MCF 10A (cell line): ENCODE results near the gene SLC45A1. TPM values are rescaled to one million over a fixed set of nuclear protein-coding genes. Genes with fewer than 3 reads are reported as not detected.
"Not testable (repeated sequence)": the region's sequence is repeated elsewhere in the genome, so short reads cannot be mapped to it uniquely, and the experiment has no call there.

ENCODE experiments used
- BruUV-seq: library from RNA; stranded (reverse); fragments of 400-500 nt; replicated peaks from 2 replicates; lab custom pipeline; 2021; lab: Mats Ljungman, UMichigan
- CTCF ChIA-PET: fragments of 300-600 bp; sonication (Branson Sonifier 250); formaldehyde crosslinking; extraction: SDS; loops from one replicate; lab custom pipeline; 2021; ENCODE audit warnings: antibody characterized with exemption, inconsistent platforms; lab: Yijun Ruan, JAX
- POLR2A ChIA-PET: fragments of 300-600, 350-650 bp; sonication (Branson Sonifier 250); formaldehyde crosslinking; extraction: SDS; loops from one replicate; lab custom pipeline; 2020; ENCODE audit warnings: antibody characterized with exemption, inconsistent platforms; lab: Yijun Ruan, JAX
- DNase-seq: peaks from one replicate; pipeline ENCODE4 v3.0.0-alpha.2; 2018; ENCODE audit not compliant: unreplicated experiment
- H3K27ac Mint-ChIP-seq: one replicate; pipeline ENCODE4 v1.8.0; 2022; ENCODE audit warnings: mild to moderate bottlenecking, low read depth, mixed read lengths; ENCODE audit not compliant: unreplicated experiment
- H3K27me3 Mint-ChIP-seq: one replicate; pipeline ENCODE4 v1.8.0; 2022; ENCODE audit warnings: mixed read lengths; ENCODE audit not compliant: insufficient read depth, unreplicated experiment
- H3K36me3 Mint-ChIP-seq: one replicate; pipeline ENCODE4 v1.8.0; 2022; ENCODE audit warnings: mild to moderate bottlenecking, moderate library complexity, mixed read lengths; ENCODE audit not compliant: insufficient read depth, unreplicated experiment
- H3K4me1 Mint-ChIP-seq: one replicate; pipeline ENCODE4 v1.8.0; 2022; ENCODE audit warnings: mixed read lengths; ENCODE audit not compliant: insufficient read depth, unreplicated experiment
- H3K4me3 Mint-ChIP-seq: one replicate; pipeline ENCODE4 v1.8.0; 2022; ENCODE audit warnings: mild to moderate bottlenecking, moderate library complexity, mixed read lengths; ENCODE audit not compliant: unreplicated experiment
- H3K9me3 Mint-ChIP-seq: one replicate; pipeline ENCODE4 v1.8.0; 2022; ENCODE audit warnings: mixed read lengths; ENCODE audit not compliant: unreplicated experiment
- intact Hi-C: fragments of 100-400 bp; cut with micrococcal nuclease; formaldehyde crosslinking; loops from 2 replicates; pipeline ENCODE4 v1.14.1; 2022
- total RNA-seq: library from RNA; stranded (reverse); gene quantifications from 2 replicates; pipeline ENCODE4 v1.2.3, GENCODE V29; 2022
- TF ChIP-seq, protein P1 (sequence below): fragments of 200-600 bp; IDR thresholded peaks from one replicate; pipeline ENCODE4 v1.8.0; 2022; ENCODE audit warnings: antibody characterized with exemption, mild to moderate bottlenecking; ENCODE audit not compliant: unreplicated experiment

The SLC45A1 gene
- total RNA-seq, 1 experiment from 2014 or later = 0.30 TPM

DNA sequence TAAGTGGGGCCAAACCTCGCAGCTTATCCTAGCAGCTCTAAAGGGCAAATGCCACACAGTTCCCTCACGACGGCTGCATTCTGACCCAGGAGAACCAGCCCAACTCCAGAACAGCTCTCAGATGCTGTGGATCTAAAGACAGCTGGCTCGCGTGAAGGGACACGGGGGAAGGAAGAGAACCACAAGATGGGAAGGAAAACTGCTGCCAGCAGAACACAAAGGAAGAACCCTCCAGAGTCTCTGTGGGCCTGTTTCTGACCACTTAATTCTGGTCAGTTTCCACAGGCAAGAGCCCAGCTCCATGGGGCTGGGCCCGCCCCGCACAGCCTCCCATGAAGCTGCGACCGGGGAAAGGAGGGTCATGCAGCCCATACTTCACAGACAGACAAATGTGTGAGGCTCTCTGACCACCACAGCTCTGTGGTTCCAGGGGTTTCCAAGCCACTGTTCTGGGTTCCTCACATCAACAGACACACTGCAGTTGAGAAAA, 61.1 kb downstream of the SLC45A1 start:
- TF ChIP-seq, protein P1, sequence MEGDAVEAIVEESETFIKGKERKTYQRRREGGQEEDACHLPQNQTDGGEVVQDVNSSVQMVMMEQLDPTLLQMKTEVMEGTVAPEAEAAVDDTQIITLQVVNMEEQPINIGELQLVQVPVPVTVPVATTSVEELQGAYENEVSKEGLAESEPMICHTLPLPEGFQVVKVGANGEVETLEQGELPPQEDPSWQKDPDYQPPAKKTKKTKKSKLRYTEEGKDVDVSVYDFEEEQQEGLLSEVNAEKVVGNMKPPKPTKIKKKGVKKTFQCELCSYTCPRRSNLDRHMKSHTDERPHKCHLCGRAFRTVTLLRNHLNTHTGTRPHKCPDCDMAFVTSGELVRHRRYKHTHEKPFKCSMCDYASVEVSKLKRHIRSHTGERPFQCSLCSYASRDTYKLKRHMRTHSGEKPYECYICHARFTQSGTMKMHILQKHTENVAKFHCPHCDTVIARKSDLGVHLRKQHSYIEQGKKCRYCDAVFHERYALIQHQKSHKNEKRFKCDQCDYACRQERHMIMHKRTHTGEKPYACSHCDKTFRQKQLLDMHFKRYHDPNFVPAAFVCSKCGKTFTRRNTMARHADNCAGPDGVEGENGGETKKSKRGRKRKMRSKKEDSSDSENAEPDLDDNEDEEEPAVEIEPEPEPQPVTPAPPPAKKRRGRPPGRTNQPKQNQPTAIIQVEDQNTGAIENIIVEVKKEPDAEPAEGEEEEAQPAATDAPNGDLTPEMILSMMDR = no peak
- Mint-ChIP-seq H3K4me3 (no peak overlapping the region), H3K9me3 (no peaks in the 10 kb centered on the region), H3K36me3 (peaks cover 14% of the 10 kb centered on the region), H3K27me3 (no peaks in the 10 kb centered on the region), H3K27ac (no peak overlapping the region), H3K4me1 (peaks cover 8% of the 10 kb centered on the region)
- BruUV-seq = no TSS peak
- DNase-seq = no peak
- CTCF ChIA-PET = interaction anchor here (1.5 kb wide), 1 partner anchor 192 kb away, joined by 4 read pairs; no protein-coding TSS in a partner anchor
- intact Hi-C loops = no loop called here
- POLR2A ChIA-PET = no interaction called here

DNA sequence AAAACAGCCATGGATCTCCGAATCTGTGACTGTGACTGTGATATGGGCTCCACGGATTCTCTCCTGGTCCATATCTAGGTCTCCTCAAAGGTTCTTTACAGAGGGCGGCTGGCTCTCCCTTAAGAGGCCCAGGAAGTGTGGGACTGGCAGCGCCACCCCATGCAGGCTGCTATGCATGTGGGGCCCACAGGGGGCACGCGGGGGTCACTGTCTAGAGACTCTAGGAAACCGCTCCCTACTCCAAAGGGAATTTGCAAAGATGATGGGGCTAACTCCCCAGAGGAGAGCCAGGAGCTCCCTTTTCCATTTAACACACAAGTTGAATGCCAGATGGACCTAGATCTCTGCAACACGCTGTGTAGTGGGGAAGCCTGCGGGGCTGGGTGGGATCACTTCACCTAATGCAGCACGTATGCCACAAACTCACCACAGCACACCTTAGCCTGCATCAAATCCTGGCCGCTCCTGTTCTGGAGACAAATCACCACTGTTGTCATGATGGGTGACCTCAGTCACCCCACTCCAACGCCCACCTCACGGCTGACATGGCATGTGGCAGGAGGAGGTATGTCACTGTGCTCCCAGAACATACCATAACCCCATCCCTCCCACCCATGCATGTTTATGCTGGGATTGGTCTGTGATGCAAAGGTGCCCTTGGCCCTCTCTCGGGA, 61.7 kb downstream of the SLC45A1 start:
- POLR2A ChIA-PET = no interaction called here
- H3K27ac Mint-ChIP-seq = no peak overlapping the region
- H3K4me3 Mint-ChIP-seq = no peak overlapping the region
- no peak for DNase-seq
- CTCF ChIA-PET = interaction anchor here (1.3 kb wide), 1 partner anchor 29 kb away, joined by 6 read pairs; no protein-coding TSS in a partner anchor
- no TSS peak for BruUV-seq
- peaks cover 5% of the 10 kb centered on the region for H3K4me1 Mint-ChIP-seq
- H3K9me3 Mint-ChIP-seq = no peaks in the 10 kb centered on the region
- intact Hi-C loops = no loop called here
- TF ChIP-seq, protein P1 = no peak
- no peaks in the 10 kb centered on the region for H3K27me3 Mint-ChIP-seq
- H3K36me3 Mint-ChIP-seq = peaks cover 14% of the 10 kb centered on the region

DNA sequence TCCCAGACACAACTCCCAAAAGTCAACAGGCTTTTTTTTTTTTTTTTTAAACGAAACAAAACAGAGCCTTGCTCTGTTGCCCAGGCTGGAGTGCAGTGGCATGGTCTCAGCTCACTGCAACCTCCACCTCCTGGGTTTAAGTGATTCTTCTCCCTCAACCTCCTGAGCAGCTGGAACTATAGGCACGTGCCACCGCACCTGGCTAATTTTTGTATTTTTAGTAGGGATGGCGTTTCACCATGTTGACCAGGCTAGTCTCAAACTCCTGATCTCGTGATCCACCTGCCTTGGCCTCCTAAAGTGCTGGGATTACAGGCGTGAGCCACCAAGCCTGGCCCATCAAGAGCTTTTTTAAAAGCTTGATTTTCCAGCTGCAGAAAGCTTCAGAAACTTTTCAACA, 62.4 kb downstream of the SLC45A1 start:
- not testable (repeated sequence) for H3K27ac Mint-ChIP-seq
- CTCF ChIA-PET = interaction anchor here (1.3 kb wide), 1 partner anchor 29 kb away, joined by 6 read pairs; no protein-coding TSS in a partner anchor

DNA sequence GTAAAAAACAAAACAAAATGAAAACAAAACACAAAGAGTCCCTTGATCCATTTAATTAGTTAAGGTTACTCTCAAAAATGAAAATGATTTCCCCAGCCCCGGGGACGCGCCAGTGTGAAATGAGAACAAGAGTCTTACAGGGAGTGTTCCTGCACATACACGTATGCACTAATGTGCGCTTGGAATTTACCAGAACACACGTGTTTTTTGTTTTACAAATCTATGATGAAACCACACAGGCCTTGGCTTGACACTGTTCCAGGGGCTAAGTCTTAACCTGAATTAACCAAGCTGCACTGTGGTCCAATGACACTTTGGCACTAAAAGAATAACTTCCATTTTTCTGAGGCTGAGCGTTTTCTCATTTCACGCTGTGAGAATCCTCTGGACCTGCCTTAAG, 63.7 kb downstream of the SLC45A1 start:
- intact Hi-C loops = no loop called here
- Mint-ChIP-seq H3K27ac (no peak overlapping the region), H3K4me1 (no peaks in the 10 kb centered on the region), H3K9me3 (no peaks in the 10 kb centered on the region), H3K27me3 (no peaks in the 10 kb centered on the region), H3K4me3 (no peak overlapping the region), H3K36me3 (peaks cover 19% of the 10 kb centered on the region)
- TF ChIP-seq, protein P1 = no peak
- no peak for DNase-seq
- ChIA-PET POLR2A (interaction anchor here (0.6 to 1.0 kb wide), 3 partner anchors 25 to 361 kb away, joined by 3 to 4 read pairs (median 4); no protein-coding TSS in a partner anchor), CTCF (interaction anchor here (1.0 kb wide), 1 partner anchor 28 kb away, joined by 3 read pairs; no protein-coding TSS in a partner anchor)
- BruUV-seq = no TSS peak

More for the DNA sequence above, 62.4 kb downstream of the SLC45A1 start:
- peaks cover 17% of the 10 kb centered on the region for H3K36me3 Mint-ChIP-seq
- DNase-seq, H3K4me1 Mint-ChIP-seq, H3K27me3 Mint-ChIP-seq, H3K4me3 Mint-ChIP-seq, H3K9me3 Mint-ChIP-seq, intact Hi-C loops, POLR2A ChIA-PET, BruUV-seq: not testable (repeated sequence)
